H9 (cell line): ENCODE data around the gene SNRNP35. TPM values are rescaled to one million over a fixed set of nuclear protein-coding genes. Genes with fewer than 3 reads are reported as not detected.

ENCODE experiments used
- DNase-seq: peaks from one replicate; pipeline ENCODE4 v3.0.0-alpha.2; 2017
- H2AFZ ChIP-seq: one replicate; pipeline ENCODE4 v1.6.1; 2013; ENCODE audit warnings: mild to moderate bottlenecking, low read length, control low read depth, moderate library complexity
- H2AK5ac ChIP-seq: 2 replicates; pipeline ENCODE4 v1.6.1; 2013; ENCODE audit warnings: low read length, control low read depth, mixed read lengths; ENCODE audit not compliant: insufficient read length
- H2BK120ac ChIP-seq: one replicate; pipeline ENCODE4 v1.6.1; 2013; ENCODE audit warnings: low read depth, mild to moderate bottlenecking, low read length, control low read depth, inconsistent platforms; ENCODE audit not compliant: poor library complexity, severe bottlenecking
- H2BK12ac ChIP-seq: 2 replicates; pipeline ENCODE4 v1.6.1; 2013; ENCODE audit warnings: low read length, control low read depth, mixed read lengths, low read depth; ENCODE audit not compliant: insufficient read length
- H2BK15ac ChIP-seq: 2 replicates; pipeline ENCODE4 v1.6.1; 2013; ENCODE audit warnings: low read depth, low read length, control low read depth
- H2BK20ac ChIP-seq: one replicate; pipeline ENCODE4 v1.6.1; 2013; ENCODE audit warnings: low read depth, mild to moderate bottlenecking, low read length, control low read depth, inconsistent platforms; ENCODE audit not compliant: poor library complexity, severe bottlenecking
- H2BK5ac ChIP-seq: 2 replicates; pipeline ENCODE4 v1.6.1; 2013; ENCODE audit warnings: low read length, control low read depth, mixed read lengths; ENCODE audit not compliant: insufficient read length
- H3K14ac ChIP-seq: 2 replicates; pipeline ENCODE4 v1.6.1; 2013; ENCODE audit warnings: low read length, control low read depth; ENCODE audit not compliant: insufficient read depth
- H3K18ac ChIP-seq: 2 replicates; pipeline ENCODE4 v1.6.1; 2013; ENCODE audit warnings: low read depth, mild to moderate bottlenecking, mixed read lengths, low read length, control low read depth; ENCODE audit not compliant: insufficient read length
- H3K23ac ChIP-seq: 2 replicates; pipeline ENCODE4 v1.6.1; 2013; ENCODE audit warnings: low read length, control low read depth, mixed read lengths, low read depth; ENCODE audit not compliant: insufficient read length
- H3K23me2 ChIP-seq: 2 replicates; pipeline ENCODE4 v1.6.1; 2013; ENCODE audit warnings: low read depth, mild to moderate bottlenecking, mixed read lengths, low read length, control low read depth; ENCODE audit not compliant: insufficient read length, poor library complexity, severe bottlenecking
- H3K27ac ChIP-seq: 2 replicates; pipeline ENCODE4 v1.5.1; 2013; ENCODE audit warnings: low read length, control low read depth, mixed read lengths, low read depth; ENCODE audit not compliant: insufficient read length
- H3K27me3 ChIP-seq: 2 replicates; pipeline ENCODE4 v1.6.1; 2013; ENCODE audit warnings: low read length, control low read depth, inconsistent platforms; ENCODE audit not compliant: insufficient read depth
- H3K4ac ChIP-seq: 2 replicates; pipeline ENCODE4 v1.6.1; 2013; ENCODE audit warnings: low read depth, mild to moderate bottlenecking, control low read depth, inconsistent platforms, low read length, moderate library complexity
- H3K4me1 ChIP-seq: 2 replicates; pipeline ENCODE4 v1.6.1; 2013; ENCODE audit warnings: low read length, control low read depth, inconsistent platforms; ENCODE audit not compliant: insufficient read depth
- H3K4me2 ChIP-seq: 2 replicates; pipeline ENCODE4 v1.6.1; 2013; ENCODE audit warnings: low read length, control low read depth, mixed read lengths; ENCODE audit not compliant: insufficient read length, insufficient read depth
- H3K56ac ChIP-seq: 2 replicates; pipeline ENCODE4 v1.6.1; 2013; ENCODE audit warnings: low read depth, mild to moderate bottlenecking, mixed read lengths, low read length, control low read depth; ENCODE audit not compliant: insufficient read length
- H3K79me1 ChIP-seq: 2 replicates; pipeline ENCODE4 v1.6.1; 2013; ENCODE audit warnings: low read depth, mild to moderate bottlenecking, moderate library complexity, low read length, control low read depth, inconsistent platforms; ENCODE audit not compliant: insufficient read depth, poor library complexity, severe bottlenecking
- H3K79me2 ChIP-seq: 2 replicates; pipeline ENCODE4 v1.6.1; 2013; ENCODE audit warnings: low read length, control low read depth, inconsistent platforms; ENCODE audit not compliant: insufficient read depth
- H3K9ac ChIP-seq: 2 replicates; pipeline ENCODE4 v1.6.1; 2013; ENCODE audit warnings: low read length, control low read depth, mixed read lengths; ENCODE audit not compliant: insufficient read length; ENCODE audit errors: extremely low read depth
- H3K9me3 ChIP-seq: one replicate; pipeline ENCODE4 v1.6.1; 2013; ENCODE audit warnings: low read depth, low read length, inconsistent platforms; ENCODE audit not compliant: control insufficient read depth
- H3T11ph ChIP-seq: one replicate; pipeline ENCODE4 v1.6.1; 2013; ENCODE audit warnings: mild to moderate bottlenecking, low read length, control low read depth, inconsistent platforms
- H4K20me1 ChIP-seq: one replicate; pipeline ENCODE4 v1.6.1; 2013; ENCODE audit not compliant: control insufficient read depth, insufficient read length, insufficient read depth
- H4K5ac ChIP-seq: 2 replicates; pipeline ENCODE4 v1.6.1; 2013; ENCODE audit warnings: low read depth, mild to moderate bottlenecking, mixed read lengths, low read length, control low read depth; ENCODE audit not compliant: insufficient read length
- H4K8ac ChIP-seq: replicated peaks from 2 replicates; pipeline ENCODE4 v1.6.1; 2013; ENCODE audit warnings: low read length, control low read depth, mixed read lengths, low read depth; ENCODE audit not compliant: insufficient read length
- H4K91ac ChIP-seq: 2 replicates; pipeline ENCODE4 v1.6.1; 2013; ENCODE audit warnings: low read depth, mild to moderate bottlenecking, moderate library complexity, mixed read lengths, low read length, control low read depth; ENCODE audit not compliant: insufficient read length
- H3K27ac Mint-ChIP-seq, 3 experiments: 2 replicates in 2 of 3; 3 replicates in 1 of 3; pipeline ENCODE4 v1.8.0; 2020 to 2021; ENCODE audit warnings: mixed read lengths in 3 of 3, mild to moderate bottlenecking in 1 of 3, moderate library complexity in 1 of 3
- H3K27me3 Mint-ChIP-seq: 2 replicates; pipeline ENCODE4 v1.8.0; 2021; ENCODE audit warnings: low read depth, mild to moderate bottlenecking, moderate library complexity, mixed read lengths
- H3K36me3 Mint-ChIP-seq, 3 experiments: 2 replicates in 2 of 3; 3 replicates in 1 of 3; pipeline ENCODE4 v1.8.0; 2020 to 2021; ENCODE audit warnings: low read depth in 3 of 3, mixed read lengths in 3 of 3; ENCODE audit not compliant: insufficient read depth in 1 of 3
- H3K4me1 Mint-ChIP-seq, 2 experiments: 2 replicates each; pipeline ENCODE4 v1.8.0; 2020; ENCODE audit warnings: mixed read lengths in 2 of 2
- H3K4me3 Mint-ChIP-seq, 2 experiments: 2 replicates in 1 of 2; 3 replicates in 1 of 2; pipeline ENCODE4 v1.8.0; 2020 to 2021; ENCODE audit warnings: mild to moderate bottlenecking in 2 of 2, mixed read lengths in 2 of 2, moderate library complexity in 1 of 2
- H3K9me3 Mint-ChIP-seq, 2 experiments: 2 replicates in 1 of 2; 3 replicates in 1 of 2; pipeline ENCODE4 v1.8.0; 2020; ENCODE audit warnings: mild to moderate bottlenecking in 2 of 2, mixed read lengths in 2 of 2, moderate library complexity in 1 of 2
- WGBS: extraction: QIAGEN DNeasy Blood & Tissue Kit; methylation state at CpG from one replicate; pipeline ENCODE4 v1.1.7; 2013; ENCODE audit warnings: missing lambda C conversion rate, low lambda C conversion rate, mixed read lengths; ENCODE audit not compliant: insufficient read length; ENCODE audit errors: extremely low coverage; 5-methylcytosine and 5-hydroxymethylcytosine counted together
- total RNA-seq: library from RNA; stranded (reverse); gene quantifications from 2 replicates; pipeline ENCODE4 v1.2.1, GENCODE V29; 2021
- TF ChIP-seq, protein P1 (sequence below): fragments of 200-600 bp; sonication (generic); conservative IDR thresholded peaks from 3 replicates; pipeline ENCODE4 v1.8.0; 2021; ENCODE audit warnings: antibody characterized with exemption, mild to moderate bottlenecking

SNRNP35 gene
- total RNA-seq, 1 experiment from 2014 or later: 16.3 TPM

GRCh38 chr12:123490089-123490488, 32.1 kb downstream of the SNRNP35 start:
- no peak overlapping the region for H3K56ac ChIP-seq
- H3K4me3 Mint-ChIP-seq: no peak overlapping the region
- H3K79me1 ChIP-seq: no peaks in the 10 kb centered on the region
- H3K9me3 Mint-ChIP-seq: no peaks in the 10 kb centered on the region
- H3K27me3 Mint-ChIP-seq: no peaks in the 10 kb centered on the region
- H3K79me2 ChIP-seq: no peaks in the 10 kb centered on the region
- no peak overlapping the region for H3K27ac ChIP-seq
- no peak overlapping the region for H4K8ac ChIP-seq
- no peak overlapping the region for H4K91ac ChIP-seq
- no peak overlapping the region for H3T11ph ChIP-seq
- no peak overlapping the region for H2BK15ac ChIP-seq
- peak overlapping the region in 1 of 3 experiments; percentile 76; a peak in 1 of 7 replicates for H3K27ac Mint-ChIP-seq
- no peak overlapping the region for H2BK5ac ChIP-seq
- peaks cover 13 to 25% of the 10 kb centered on the region in 2 experiments for H3K4me1 Mint-ChIP-seq
- H2BK20ac ChIP-seq: no peak overlapping the region
- H3K36me3 Mint-ChIP-seq: no peaks in the 10 kb centered on the region
- TF ChIP-seq, protein P1, sequence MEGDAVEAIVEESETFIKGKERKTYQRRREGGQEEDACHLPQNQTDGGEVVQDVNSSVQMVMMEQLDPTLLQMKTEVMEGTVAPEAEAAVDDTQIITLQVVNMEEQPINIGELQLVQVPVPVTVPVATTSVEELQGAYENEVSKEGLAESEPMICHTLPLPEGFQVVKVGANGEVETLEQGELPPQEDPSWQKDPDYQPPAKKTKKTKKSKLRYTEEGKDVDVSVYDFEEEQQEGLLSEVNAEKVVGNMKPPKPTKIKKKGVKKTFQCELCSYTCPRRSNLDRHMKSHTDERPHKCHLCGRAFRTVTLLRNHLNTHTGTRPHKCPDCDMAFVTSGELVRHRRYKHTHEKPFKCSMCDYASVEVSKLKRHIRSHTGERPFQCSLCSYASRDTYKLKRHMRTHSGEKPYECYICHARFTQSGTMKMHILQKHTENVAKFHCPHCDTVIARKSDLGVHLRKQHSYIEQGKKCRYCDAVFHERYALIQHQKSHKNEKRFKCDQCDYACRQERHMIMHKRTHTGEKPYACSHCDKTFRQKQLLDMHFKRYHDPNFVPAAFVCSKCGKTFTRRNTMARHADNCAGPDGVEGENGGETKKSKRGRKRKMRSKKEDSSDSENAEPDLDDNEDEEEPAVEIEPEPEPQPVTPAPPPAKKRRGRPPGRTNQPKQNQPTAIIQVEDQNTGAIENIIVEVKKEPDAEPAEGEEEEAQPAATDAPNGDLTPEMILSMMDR: no peak
- H3K14ac ChIP-seq: no peak overlapping the region; the same call in 1 of the 2 replicates
- no peak overlapping the region for H4K5ac ChIP-seq
- H3K9ac ChIP-seq: no peak overlapping the region
- H2AK5ac ChIP-seq: no peak overlapping the region
- no CpG with 5 or more reads among the region's 5 CpGs for WGBS
- H3K4ac ChIP-seq: no peak overlapping the region
- H2BK12ac ChIP-seq: no peak overlapping the region
- H3K4me2 ChIP-seq: no peak overlapping the region
- H3K27me3 ChIP-seq: no peaks in the 10 kb centered on the region
- no peaks in the 10 kb centered on the region for H3K23me2 ChIP-seq
- no peaks in the 10 kb centered on the region for H4K20me1 ChIP-seq
- no peaks in the 10 kb centered on the region for H3K4me1 ChIP-seq
- H2AFZ ChIP-seq: no peak overlapping the region
- no peak overlapping the region for H2BK120ac ChIP-seq
- H3K9me3 ChIP-seq: no peaks in the 10 kb centered on the region
- H3K18ac ChIP-seq: no peak overlapping the region
- no peak for DNase-seq
- no peak overlapping the region for H3K23ac ChIP-seq
